Ureter (tissue), 1 donor: ENCODE results near the gene DCAF7. TPM values are rescaled to one million over a fixed set of nuclear protein-coding genes. Genes with fewer than 3 reads are reported as not detected.

ENCODE experiments used
- DNase-seq: peaks from one replicate; pipeline ENCODE4 v3.0.0-alpha.2; 2020; ENCODE audit warnings: low spot score
- total RNA-seq: library from RNA; stranded (reverse); gene quantifications from one replicate; pipeline ENCODE4 v1.2.4, GENCODE V29; 2023
- donor health status: DM: yes; HTN: yes; CAD: no.

DCAF7 gene
- total RNA-seq, 1 donor from 2014 or later = 79.6 TPM

GRCh38 chr17:63525190-63525946 is 24.9 kb upstream of the DCAF7 start:
- DNase-seq = no peak

GRCh38 chr17:63526861-63527260 is 23.4 kb upstream of the DCAF7 start:
- no peak for DNase-seq

- no peak for DNase-seq
Measured at GRCh38 chr17:63528183-63528582, 22.1 kb upstream of the DCAF7 start.

GRCh38 chr17:63529711-63530556 is 20.3 kb upstream of the DCAF7 start:
- DNase-seq = no peak

GRCh38 chr17:63530557-63531021 is 19.7 kb upstream of the DCAF7 start:
- DNase-seq = no peak

- no peak for DNase-seq
Measured at GRCh38 chr17:63531022-63531965, 19.0 kb upstream of the DCAF7 start.

- DNase-seq = no peak
Measured at GRCh38 chr17:63533433-63534077, 16.7 kb upstream of the DCAF7 start.

GRCh38 chr17:63534078-63534570 is 16.2 kb upstream of the DCAF7 start:
- no peak for DNase-seq

- DNase-seq = no peak
Measured at GRCh38 chr17:63534816-63535455, 15.3 kb upstream of the DCAF7 start.

- no peak for DNase-seq
Measured at GRCh38 chr17:63535640-63536039, 14.6 kb upstream of the DCAF7 start.

- no peak for DNase-seq
Measured at GRCh38 chr17:63537001-63537400, 13.3 kb upstream of the DCAF7 start.

- no peak for DNase-seq
Measured at GRCh38 chr17:63537991-63538692, 12.1 kb upstream of the DCAF7 start.

GRCh38 chr17:63538693-63539595 is 11.3 kb upstream of the DCAF7 start:
- no peak for DNase-seq

GRCh38 chr17:63540590-63540989 is 9.7 kb upstream of the DCAF7 start:
- DNase-seq = no peak

- no peak for DNase-seq
Measured at GRCh38 chr17:63542218-63542545, 8.1 kb upstream of the DCAF7 start.

- no peak for DNase-seq
Measured at GRCh38 chr17:63542942-63543821, 7.1 kb upstream of the DCAF7 start.

- DNase-seq = no peak
Measured at GRCh38 chr17:63543822-63544420, 6.4 kb upstream of the DCAF7 start.
